Panc1 (cell line): ENCODE results near the gene CDC42EP3. TPM values are rescaled to one million over a fixed set of nuclear protein-coding genes. Genes with fewer than 3 reads are reported as not detected.

Experiments used
- ATAC-seq: fragments of 200-7000 bp; cut with Tn5 transposase; 2 replicates; pipeline ENCODE4 v1.9.1; 2020; ENCODE audit warnings: mild to moderate bottlenecking, moderate library complexity
- BruUV-seq: library from RNA; stranded (reverse); fragments of 400-500 nt; replicated peaks from 2 replicates; lab custom pipeline; 2021; lab: Mats Ljungman, UMichigan
- CTCF ChIA-PET: fragments of 300-600 bp; sonication (Branson Sonifier 250); formaldehyde crosslinking; loops from one replicate; lab custom pipeline; 2022; ENCODE audit warnings: antibody characterized with exemption; lab: Charles Lee
- POLR2A ChIA-PET: fragments of 300-600 bp; sonication (Branson Sonifier 250); formaldehyde crosslinking; loops from one replicate; lab custom pipeline; 2022; ENCODE audit warnings: antibody characterized with exemption; lab: Charles Lee
- DNase-seq: peaks from one replicate; pipeline ENCODE4 v3.0.0-alpha.2; 2010; ENCODE audit warnings: low read depth, low spot score
- H3K27ac ChIP-seq: 2 replicates; pipeline ENCODE4 v1.5.1; 2011; ENCODE audit warnings: mild to moderate bottlenecking, low read length, inconsistent platforms
- H3K27me3 ChIP-seq: fragments of 200-500 bp; sonication (Bioruptor generic); 2 replicates; pipeline ENCODE4 v1.6.0; 2014; ENCODE audit warnings: low read length, inconsistent platforms; ENCODE audit not compliant: control insufficient read depth, insufficient read depth
- H3K36me3 ChIP-seq: fragments of 200-500 bp; sonication (Bioruptor generic); 2 replicates; pipeline ENCODE4 v1.5.1; 2014; ENCODE audit warnings: inconsistent platforms, mild to moderate bottlenecking, low read length, moderate library complexity; ENCODE audit not compliant: control insufficient read depth, insufficient read depth
- H3K4me1 ChIP-seq: 2 replicates; pipeline ENCODE4 v1.5.1; 2011; ENCODE audit warnings: inconsistent platforms, mild to moderate bottlenecking, low read length, moderate library complexity; ENCODE audit not compliant: control insufficient read depth, insufficient read depth
- H3K4me3 ChIP-seq, 2 experiments: 2 replicates each; pipeline ENCODE4 v1.5.1; 2011 to 2012; ENCODE audit warnings: low read depth in 2 of 2, low read length in 2 of 2, mild to moderate bottlenecking in 2 of 2, inconsistent platforms in 1 of 2, moderate library complexity in 1 of 2
- H3K9me3 ChIP-seq: fragments of 200-500 bp; sonication (Bioruptor generic); 2 replicates; pipeline ENCODE4 v1.5.1; 2014; ENCODE audit warnings: low read depth, mild to moderate bottlenecking, inconsistent platforms, low read length, moderate library complexity; ENCODE audit not compliant: control insufficient read depth, insufficient read depth
- POLR2AphosphoS5 ChIP-seq: IDR thresholded peaks from 2 replicates; pipeline ENCODE4 v1.6.1; 2012; ENCODE audit warnings: mild to moderate bottlenecking, low read depth, low read length, moderate library complexity
- SIN3A ChIP-seq: IDR thresholded peaks from 2 replicates; pipeline ENCODE4 v1.6.1; 2012; ENCODE audit warnings: low read depth, mild to moderate bottlenecking, low read length, moderate library complexity, borderline replicate concordance; ENCODE audit not compliant: insufficient read depth
- TCF7L2 ChIP-seq: IDR thresholded peaks from 2 replicates; pipeline ENCODE4 v1.6.1; 2011; ENCODE audit warnings: mild to moderate bottlenecking, low read depth, low read length, inconsistent platforms
- in situ Hi-C: cut with HindIII; loops from 2 replicates; pipeline ENCODE4 v1.10.0; 2016; ENCODE audit warnings: low sequenced_read_pairs, low pct_unique_long_range_greater_than_20kb
- intact Hi-C: fragments of 100-400 bp; cut with micrococcal nuclease; formaldehyde crosslinking; loops from one replicate; pipeline ENCODE4 v1.10.0; 2022; ENCODE audit not compliant: unreplicated experiment
- total RNA-seq: library from RNA; stranded (reverse); gene quantifications from one replicate; pipeline ENCODE4 v1.2.1, GENCODE V29; 2021; ENCODE audit not compliant: unreplicated experiment
- TF ChIP-seq, protein P1 (sequence below), 2 experiments: IDR thresholded peaks; 2 replicates each; pipeline ENCODE4 v1.6.1; 2011 to 2012; ENCODE audit warnings: low read depth in 2 of 2, control low read depth in 1 of 2, low read length in 1 of 2, mild to moderate bottlenecking in 1 of 2, moderate library complexity in 1 of 2; ENCODE audit not compliant: insufficient read depth in 1 of 2
- TF ChIP-seq, protein P2 (sequence below): fragments of 450-650 bp; IDR thresholded peaks from 2 replicates; pipeline ENCODE4 v1.5.1; 2017; ENCODE audit warnings: mild to moderate bottlenecking

CDC42EP3 gene
- total RNA-seq, 1 experiment from 2014 or later, result 6.1 TPM

GRCh38 chr2:37659723-37660122 is 11.7 kb downstream of the CDC42EP3 start:
- BruUV-seq, result no TSS peak
- intact Hi-C loops (no loop called here), in situ Hi-C loops (no loop called here)
- ChIA-PET CTCF (no interaction called here), POLR2A (no interaction called here)
- Histone ChIP-seq H3K27me3 (no peaks in the 10 kb centered on the region), H3K27ac (no peak overlapping the region), H3K4me1 (no peaks in the 10 kb centered on the region), H3K4me3 (no peak overlapping the region), H3K36me3 (no peaks in the 10 kb centered on the region), H3K9me3 (no peaks in the 10 kb centered on the region)
- TF ChIP-seq TCF7L2 (no peak), POLR2AphosphoS5 (no peak), SIN3A (no peak)
- TF ChIP-seq, protein P1, sequence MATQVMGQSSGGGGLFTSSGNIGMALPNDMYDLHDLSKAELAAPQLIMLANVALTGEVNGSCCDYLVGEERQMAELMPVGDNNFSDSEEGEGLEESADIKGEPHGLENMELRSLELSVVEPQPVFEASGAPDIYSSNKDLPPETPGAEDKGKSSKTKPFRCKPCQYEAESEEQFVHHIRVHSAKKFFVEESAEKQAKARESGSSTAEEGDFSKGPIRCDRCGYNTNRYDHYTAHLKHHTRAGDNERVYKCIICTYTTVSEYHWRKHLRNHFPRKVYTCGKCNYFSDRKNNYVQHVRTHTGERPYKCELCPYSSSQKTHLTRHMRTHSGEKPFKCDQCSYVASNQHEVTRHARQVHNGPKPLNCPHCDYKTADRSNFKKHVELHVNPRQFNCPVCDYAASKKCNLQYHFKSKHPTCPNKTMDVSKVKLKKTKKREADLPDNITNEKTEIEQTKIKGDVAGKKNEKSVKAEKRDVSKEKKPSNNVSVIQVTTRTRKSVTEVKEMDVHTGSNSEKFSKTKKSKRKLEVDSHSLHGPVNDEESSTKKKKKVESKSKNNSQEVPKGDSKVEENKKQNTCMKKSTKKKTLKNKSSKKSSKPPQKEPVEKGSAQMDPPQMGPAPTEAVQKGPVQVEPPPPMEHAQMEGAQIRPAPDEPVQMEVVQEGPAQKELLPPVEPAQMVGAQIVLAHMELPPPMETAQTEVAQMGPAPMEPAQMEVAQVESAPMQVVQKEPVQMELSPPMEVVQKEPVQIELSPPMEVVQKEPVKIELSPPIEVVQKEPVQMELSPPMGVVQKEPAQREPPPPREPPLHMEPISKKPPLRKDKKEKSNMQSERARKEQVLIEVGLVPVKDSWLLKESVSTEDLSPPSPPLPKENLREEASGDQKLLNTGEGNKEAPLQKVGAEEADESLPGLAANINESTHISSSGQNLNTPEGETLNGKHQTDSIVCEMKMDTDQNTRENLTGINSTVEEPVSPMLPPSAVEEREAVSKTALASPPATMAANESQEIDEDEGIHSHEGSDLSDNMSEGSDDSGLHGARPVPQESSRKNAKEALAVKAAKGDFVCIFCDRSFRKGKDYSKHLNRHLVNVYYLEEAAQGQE (IDR thresholded peaks at IDR 0.05; ENCODE audit: insufficient read depth in 1 of 2, low read depth in 2 of 2, low read length in 1 of 2), result no peak
- TF ChIP-seq, protein P2, sequence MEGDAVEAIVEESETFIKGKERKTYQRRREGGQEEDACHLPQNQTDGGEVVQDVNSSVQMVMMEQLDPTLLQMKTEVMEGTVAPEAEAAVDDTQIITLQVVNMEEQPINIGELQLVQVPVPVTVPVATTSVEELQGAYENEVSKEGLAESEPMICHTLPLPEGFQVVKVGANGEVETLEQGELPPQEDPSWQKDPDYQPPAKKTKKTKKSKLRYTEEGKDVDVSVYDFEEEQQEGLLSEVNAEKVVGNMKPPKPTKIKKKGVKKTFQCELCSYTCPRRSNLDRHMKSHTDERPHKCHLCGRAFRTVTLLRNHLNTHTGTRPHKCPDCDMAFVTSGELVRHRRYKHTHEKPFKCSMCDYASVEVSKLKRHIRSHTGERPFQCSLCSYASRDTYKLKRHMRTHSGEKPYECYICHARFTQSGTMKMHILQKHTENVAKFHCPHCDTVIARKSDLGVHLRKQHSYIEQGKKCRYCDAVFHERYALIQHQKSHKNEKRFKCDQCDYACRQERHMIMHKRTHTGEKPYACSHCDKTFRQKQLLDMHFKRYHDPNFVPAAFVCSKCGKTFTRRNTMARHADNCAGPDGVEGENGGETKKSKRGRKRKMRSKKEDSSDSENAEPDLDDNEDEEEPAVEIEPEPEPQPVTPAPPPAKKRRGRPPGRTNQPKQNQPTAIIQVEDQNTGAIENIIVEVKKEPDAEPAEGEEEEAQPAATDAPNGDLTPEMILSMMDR, result no peak
- ATAC-seq (no peak), DNase-seq (no peak)

GRCh38 chr2:37658682-37659081 is 12.8 kb downstream of the CDC42EP3 start:
- TF ChIP-seq, protein P2, result no peak
- TF ChIP-seq, protein P1 (IDR thresholded peaks at IDR 0.05; ENCODE audit: insufficient read depth in 1 of 2, low read depth in 2 of 2, low read length in 1 of 2), result no peak
- no peak for TF ChIP-seq POLR2AphosphoS5
- TF ChIP-seq TCF7L2, result no peak
- no peak for TF ChIP-seq SIN3A
- intact Hi-C loops, result no loop called here
- Histone ChIP-seq H3K4me3 (no peak overlapping the region), H3K4me1 (no peaks in the 10 kb centered on the region), H3K9me3 (no peaks in the 10 kb centered on the region), H3K27ac (no peak overlapping the region), H3K27me3 (no peaks in the 10 kb centered on the region), H3K36me3 (no peaks in the 10 kb centered on the region)
- in situ Hi-C loops, result no loop called here
- ChIA-PET CTCF (no interaction called here), POLR2A (no interaction called here)
- DNase-seq (no peak), ATAC-seq (no peak)
- BruUV-seq, result no TSS peak
